Cardiac muscle cell (in vitro differentiated cells and primary cell): Measurements from ENCODE around the gene GLRA2. TPM values are rescaled to one million over a fixed set of nuclear protein-coding genes. Genes with fewer than 3 reads are reported as not detected.

Experiments
- DNase-seq, 2 donors: peaks; one replicate each; pipeline versions ENCODE4 v3.0.0 to v3.0.0-alpha.2; 2010 to 2017; ENCODE audit warnings: low read depth in 1 of 2, low spot score in 1 of 2
- H3K27ac ChIP-seq: fragments of 200-600 bp; sonication (generic); 2 replicates; pipeline ENCODE4 v1.5.1; 2016
- H3K27me3 ChIP-seq: fragments of 200-600 bp; sonication (generic); 2 replicates; pipeline ENCODE4 v1.6.0; 2016; ENCODE audit warnings: control low read depth
- H3K36me3 ChIP-seq: fragments of 200-600 bp; sonication (generic); 2 replicates; pipeline ENCODE4 v1.5.1; 2016; ENCODE audit warnings: control low read depth
- H3K4me1 ChIP-seq: fragments of 200-600 bp; sonication (generic); 2 replicates; pipeline ENCODE4 v1.8.1; 2017; ENCODE audit warnings: low read depth, mild to moderate bottlenecking, mixed run types
- H3K4me3 ChIP-seq: fragments of 200-600 bp; sonication (generic); 2 replicates; pipeline ENCODE4 v1.5.1; 2016; ENCODE audit warnings: mild to moderate bottlenecking
- H3K9me3 ChIP-seq: fragments of 200-600 bp; sonication (generic); 2 replicates; pipeline ENCODE4 v1.5.1; 2017; ENCODE audit warnings: low read depth, mild to moderate bottlenecking, control low read depth
- CTCF ChIP-seq: IDR thresholded peaks from 2 replicates; pipeline ENCODE4 v1.5.1; 2012; ENCODE audit warnings: low read depth, mild to moderate bottlenecking, low read length
- polyA plus RNA-seq: library from polyadenylated mRNA; unstranded; fragments of >200 nt; fragmentation: Nextera tagmentation; extraction: Ambion mirVana; gene quantifications from 2 replicates; pipeline ENCODE4 v1.2.1, GENCODE V29; 2016
- total RNA-seq: library from RNA; depleted of rRNA; stranded (reverse); fragments of >200 nt; gene quantifications from 2 replicates; pipeline ENCODE4 v1.2.3, GENCODE V29; 2016

GLRA2 gene
- total and polyA plus RNA-seq, 2 experiments from 2014 or later, result 0.12 to 0.15 TPM

- no peak for TF ChIP-seq CTCF
- Histone ChIP-seq H3K36me3 (no peaks in the 10 kb centered on the region), H3K4me3 (no peak overlapping the region), H3K27me3 (no peaks in the 10 kb centered on the region), H3K9me3 (no peaks in the 10 kb centered on the region), H3K27ac (no peak overlapping the region), H3K4me1 (no peaks in the 10 kb centered on the region)
- DNase-seq, result no peak
Observed at GRCh38 chrX:14564058-14564457, 34.7 kb downstream of the GLRA2 start.

- H3K4me3 ChIP-seq, result no peak overlapping the region
- H3K27me3 ChIP-seq, result no peaks in the 10 kb centered on the region
- DNase-seq, result no peak
- H3K36me3 ChIP-seq, result no peaks in the 10 kb centered on the region
- no peak overlapping the region for H3K27ac ChIP-seq
- H3K9me3 ChIP-seq, result no peaks in the 10 kb centered on the region
- H3K4me1 ChIP-seq, result no peaks in the 10 kb centered on the region
- TF ChIP-seq CTCF, result no peak
Observed at GRCh38 chrX:14573161-14573560, 43.8 kb downstream of the GLRA2 start.

DNA sequence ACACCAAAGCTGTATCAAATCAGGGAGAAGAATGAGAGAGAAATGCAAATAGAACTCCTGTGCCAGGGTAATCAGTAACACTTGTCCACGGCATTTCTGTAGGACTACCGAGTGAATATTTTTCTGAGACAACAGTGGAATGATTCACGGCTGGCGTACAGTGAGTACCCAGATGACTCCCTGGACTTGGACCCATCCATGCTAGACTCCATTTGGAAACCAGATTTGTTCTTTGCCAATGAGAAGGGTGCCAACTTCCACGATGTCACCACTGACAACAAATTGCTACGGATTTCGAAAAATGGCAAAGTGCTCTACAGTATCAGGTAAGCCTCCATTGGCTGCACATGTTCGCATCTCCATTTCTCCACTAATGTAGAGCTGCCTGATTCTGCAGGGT, 51.7 kb downstream of the GLRA2 start:
- H3K4me3 ChIP-seq, result no peak overlapping the region
- no peak for DNase-seq
- H3K36me3 ChIP-seq, result no peaks in the 10 kb centered on the region
- H3K9me3 ChIP-seq, result no peaks in the 10 kb centered on the region
- no peaks in the 10 kb centered on the region for H3K27me3 ChIP-seq
- no peak overlapping the region for H3K27ac ChIP-seq
- TF ChIP-seq CTCF, result no peak
- H3K4me1 ChIP-seq, result no peaks in the 10 kb centered on the region

- Histone ChIP-seq H3K27ac (no peak overlapping the region), H3K36me3 (no peaks in the 10 kb centered on the region), H3K4me3 (no peak overlapping the region), H3K9me3 (no peaks in the 10 kb centered on the region), H3K27me3 (no peaks in the 10 kb centered on the region), H3K4me1 (no peaks in the 10 kb centered on the region)
- TF ChIP-seq CTCF, result no peak
- DNase-seq, result no peak
Observed at GRCh38 chrX:14584548-14584947, 55.2 kb downstream of the GLRA2 start.

GRCh38 chrX:14590216-14590615, 60.9 kb downstream of the GLRA2 start:
- Histone ChIP-seq H3K9me3 (no peaks in the 10 kb centered on the region), H3K27me3 (no peaks in the 10 kb centered on the region), H3K27ac (no peak overlapping the region), H3K4me3 (no peak overlapping the region), H3K4me1 (no peaks in the 10 kb centered on the region), H3K36me3 (no peaks in the 10 kb centered on the region)
- no peak for TF ChIP-seq CTCF
- DNase-seq, result no peak
